NCI-H510A (cell line): Measurements from ENCODE around the gene EHMT2.
A peak's percentile ranks its signal among the peaks of the same experiment; 100 is the strongest.

Experiments used
- DNase-seq: peaks from one replicate; lab custom pipeline; 2025; lab: John Stamatoyannopoulos, UW

EHMT2 gene

GRCh38 chr6:31837369-31838113, 60.0 kb downstream of the EHMT2 start:
- DNase-seq: no peak

DNA sequence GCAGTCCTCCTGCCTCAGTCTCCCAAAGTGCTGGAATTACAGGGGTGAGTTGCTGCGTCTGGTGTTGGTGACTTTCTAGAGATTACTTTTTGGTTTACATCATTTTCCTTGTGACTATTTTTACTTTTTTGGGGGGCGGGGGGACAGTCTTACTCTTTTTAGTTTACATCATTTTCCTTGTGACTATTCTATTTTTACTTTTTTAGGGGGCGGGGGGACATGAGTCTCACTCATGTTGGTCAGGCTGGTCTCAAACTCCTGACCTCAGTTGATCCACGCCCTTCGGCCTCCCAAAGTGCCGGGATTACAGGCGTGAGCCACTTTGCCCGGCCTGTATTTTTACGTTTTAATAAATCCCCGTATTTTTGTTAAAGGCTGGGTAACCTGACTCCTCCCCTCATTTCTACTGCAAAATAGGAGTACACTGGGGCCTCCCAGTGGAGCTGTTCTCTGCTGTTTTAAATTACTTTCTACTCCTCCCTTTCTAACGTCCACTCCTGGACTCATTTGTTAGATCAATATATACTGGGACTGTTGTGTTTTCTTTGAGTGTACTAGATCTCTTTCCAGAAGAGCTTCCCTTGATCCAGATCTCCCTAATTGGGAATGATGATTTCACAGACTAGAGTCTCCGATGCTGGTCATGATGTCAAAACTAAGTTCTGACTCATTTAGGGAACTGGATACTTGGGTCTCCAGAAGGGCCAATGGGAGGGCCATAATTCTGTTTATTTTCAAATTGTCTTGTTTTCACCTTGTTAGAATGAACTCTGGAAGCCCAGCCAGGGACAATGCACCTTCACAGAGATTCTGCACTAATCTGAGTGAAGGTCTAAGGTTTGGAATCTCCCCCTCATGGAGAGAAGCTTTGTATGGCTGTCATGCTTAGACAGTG, 60.8 kb downstream of the EHMT2 start:
- no peak for DNase-seq

DNA sequence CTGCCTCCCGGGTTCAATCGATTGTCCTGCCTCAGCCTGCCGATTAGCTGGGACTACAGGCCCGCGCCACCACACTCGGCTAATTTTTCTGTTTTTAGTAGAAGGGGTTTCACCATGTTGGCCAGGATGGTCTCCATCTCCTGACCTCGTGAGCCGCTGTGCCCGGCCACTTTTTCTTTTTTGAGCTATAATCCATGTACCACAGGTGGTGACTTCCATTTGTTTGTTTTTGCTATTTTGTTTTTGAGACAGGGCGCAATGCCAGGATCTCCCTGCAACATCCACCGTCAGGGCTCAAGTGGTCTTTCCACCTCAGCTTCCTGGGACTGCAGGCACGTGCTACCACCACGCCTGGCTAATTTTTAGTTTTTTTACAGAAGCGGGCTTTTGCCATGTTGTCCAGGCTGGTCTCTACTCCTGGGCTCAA, 61.4 kb downstream of the EHMT2 start:
- no peak for DNase-seq

DNA sequence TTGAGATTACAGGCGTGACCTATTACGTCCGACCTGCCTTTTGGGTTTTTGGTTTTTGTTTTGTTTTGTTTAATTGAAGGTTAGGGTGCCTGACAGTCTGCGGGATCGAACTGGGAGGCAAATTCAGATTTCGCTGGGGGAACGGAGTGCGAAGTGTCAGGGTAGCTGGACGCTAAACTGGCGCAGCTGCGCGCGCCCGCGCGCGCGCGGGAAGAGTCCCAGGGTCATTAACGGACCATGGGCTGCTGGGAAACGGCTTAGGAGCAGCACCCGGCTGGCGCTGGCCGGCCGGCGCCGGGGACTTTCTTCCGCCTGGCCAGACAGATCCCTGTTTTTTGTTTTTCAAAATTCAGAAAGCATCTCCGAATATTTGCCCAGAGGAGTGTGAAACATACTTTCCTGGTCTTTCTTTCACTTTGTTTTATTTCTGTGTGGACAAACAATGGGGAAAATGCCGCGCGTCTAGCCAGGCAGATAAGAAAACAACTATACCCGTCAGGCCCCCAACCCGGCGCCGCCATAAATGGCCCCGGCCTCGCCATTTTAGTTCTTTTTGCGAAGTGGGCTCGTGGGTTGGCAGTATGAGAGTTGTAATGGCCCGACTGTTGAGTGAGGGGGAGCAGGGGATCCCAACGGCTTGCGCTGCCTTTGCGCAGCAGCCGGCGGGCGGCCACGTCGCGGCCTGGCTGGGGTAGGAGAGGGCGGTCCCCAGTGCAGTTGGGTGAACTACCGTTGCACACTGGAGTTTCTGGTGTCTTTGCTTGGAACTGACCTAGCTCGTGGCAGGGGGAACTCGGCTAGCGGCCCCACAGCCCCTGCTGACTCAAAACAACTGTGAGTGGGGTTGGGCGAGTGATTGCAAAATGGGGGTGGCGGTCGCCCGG, 62.9 kb downstream of the EHMT2 start:
- DNase-seq: peak; percentile 93

DNA sequence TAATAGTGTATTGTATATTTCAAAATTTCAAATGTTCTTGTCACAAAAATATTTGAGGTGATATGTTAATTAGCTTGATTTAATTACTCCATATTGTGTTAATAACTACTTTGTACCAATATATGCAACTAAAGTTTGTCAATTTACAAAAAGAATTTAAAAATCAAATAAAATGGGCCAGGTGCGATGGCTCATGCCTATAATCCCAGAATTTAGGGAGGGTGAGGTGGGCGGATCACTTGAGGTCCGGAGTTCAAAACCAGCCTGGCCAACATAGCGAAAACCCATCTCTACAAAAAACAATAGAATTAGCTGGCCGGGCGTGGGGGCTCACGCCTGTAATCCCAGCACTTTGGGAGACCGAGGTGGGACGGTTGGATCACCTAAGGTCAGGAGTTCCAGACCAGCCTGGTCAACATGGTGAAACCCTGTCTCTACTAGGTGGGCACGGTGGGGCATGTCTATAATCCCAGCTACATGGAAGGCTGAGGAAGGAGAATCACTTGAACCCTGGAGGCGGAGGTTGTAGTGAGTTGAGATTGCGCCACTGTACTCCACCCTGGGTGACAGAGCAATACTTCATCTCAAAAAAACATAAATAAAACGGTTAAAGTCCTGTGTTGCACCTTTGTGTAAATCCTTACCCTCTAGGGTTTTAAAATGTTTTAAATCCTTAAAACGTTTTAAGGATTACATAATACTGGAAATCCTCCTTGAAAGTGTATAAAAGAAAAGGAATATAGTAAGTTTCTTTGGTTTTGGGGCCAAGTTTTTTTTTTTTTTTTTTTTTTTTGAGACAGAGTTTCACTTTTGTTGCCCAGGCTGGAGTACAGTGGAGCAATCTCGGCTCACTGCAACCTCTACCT, 65.9 kb downstream of the EHMT2 start:
- no peak for DNase-seq

DNA sequence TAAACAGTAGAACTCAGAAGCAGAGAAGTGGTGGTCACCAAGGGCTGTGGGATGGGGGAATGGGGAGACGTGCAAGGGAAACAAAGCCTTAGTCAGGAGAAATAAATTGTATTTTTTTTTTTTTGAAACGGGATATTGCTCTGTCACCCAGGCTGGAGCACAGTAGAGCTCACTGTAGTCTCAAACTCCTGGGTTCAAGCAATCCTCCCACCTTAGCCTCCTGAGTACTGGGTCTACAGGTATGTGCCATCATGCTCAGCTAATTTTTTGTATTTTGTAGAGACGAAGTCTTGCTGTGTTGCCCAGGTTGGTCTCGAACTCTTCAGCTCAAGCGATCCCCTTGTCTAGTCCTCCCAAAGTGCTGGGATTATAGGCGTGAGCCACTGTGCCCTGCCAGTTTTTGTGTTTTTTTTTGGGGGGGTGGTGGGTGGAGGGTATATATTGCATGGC, 66.6 kb downstream of the EHMT2 start:
- DNase-seq: no peak
